HCT116 (cell line): ENCODE measurements around the gene WDR17. TPM values are rescaled to one million over a fixed set of nuclear protein-coding genes. Genes with fewer than 3 reads are reported as not detected.

Source experiments
- ATAC-seq: fragments of 200-7000 bp; cut with Tn5 transposase; 2 replicates; pipeline ENCODE4 v1.9.1; 2020; ENCODE audit warnings: mild to moderate bottlenecking, moderate library complexity
- BruUV-seq: library from RNA; stranded (reverse); fragments of 400-500 nt; replicated peaks from 2 replicates; lab custom pipeline; 2021; lab: Mats Ljungman, UMichigan
- CTCF ChIA-PET: fragments of 300-600 bp; sonication (Branson Sonifier 250); formaldehyde crosslinking; loops from one replicate; lab custom pipeline; 2021; ENCODE audit warnings: antibody characterized with exemption; lab: Charles Lee
- POLR2A ChIA-PET: fragments of 300-600, 350-600 bp; sonication (Branson Sonifier 250); formaldehyde crosslinking; loops from one replicate; lab custom pipeline; 2021; ENCODE audit warnings: antibody characterized with exemption; lab: Charles Lee
- RAD21 ChIA-PET, 2 experiments: fragments of 300-600 bp; sonication (Branson Sonifier 250); formaldehyde crosslinking; loops; one replicate each; lab custom pipeline; 2023; ENCODE audit warnings: low total read pairs in 2 of 2; ENCODE audit not compliant: uncharacterized antibody in 2 of 2, unreplicated experiment in 2 of 2, low non-redundant PET in 1 of 2; lab: Charles Lee
- DNase-seq: peaks from one replicate; pipeline ENCODE4 v3.0.0-alpha.2; 2010; ENCODE audit warnings: low read depth, low spot score
- H2AFZ ChIP-seq: fragments of 200-600 bp; shearing (Covaris generic), sonication (generic); 2 replicates; pipeline ENCODE4 v1.6.1; 2017; ENCODE audit warnings: low read depth, mixed run types, mixed read lengths, antibody characterized with exemption, low read length; ENCODE audit not compliant: poor library complexity, severe bottlenecking
- H3K27ac ChIP-seq: 2 replicates; pipeline ENCODE4 v1.5.1; 2012; ENCODE audit warnings: low read depth, low read length
- H3K27me3 ChIP-seq: fragments of 200-600 bp; sonication (generic); 2 replicates; pipeline ENCODE4 v1.6.1; 2016; ENCODE audit warnings: mixed run types, low read length, mixed read lengths; ENCODE audit not compliant: insufficient read depth
- H3K36me3 ChIP-seq, 2 experiments: fragments of 200-500 bp in 1 of 2; fragments of 200-600 bp in 1 of 2; sonication (Bioruptor generic) in 1 of 2; sonication (generic) in 1 of 2; 2 replicates each; pipeline versions ENCODE4 v1.5.1 to v1.6.1; 2014 to 2016; ENCODE audit warnings: low read length in 2 of 2, inconsistent platforms in 1 of 2, mixed read lengths in 1 of 2, mixed run types in 1 of 2; ENCODE audit not compliant: insufficient read depth in 2 of 2, control insufficient read depth in 1 of 2
- H3K4me1 ChIP-seq, 2 experiments: fragments of 200-600 bp in 1 of 2; sonication (generic) in 1 of 2; 2 replicates each; pipeline versions ENCODE4 v1.5.1 to v1.6.1; 2012 to 2017; ENCODE audit warnings: low read length in 2 of 2, inconsistent platforms in 1 of 2, mild to moderate bottlenecking in 1 of 2, mixed read lengths in 1 of 2, mixed run types in 1 of 2, moderate library complexity in 1 of 2; ENCODE audit not compliant: insufficient read depth in 2 of 2, control insufficient read depth in 1 of 2
- H3K4me2 ChIP-seq: fragments of 200-600 bp; sonication (generic); 2 replicates; pipeline ENCODE4 v1.6.1; 2017; ENCODE audit warnings: mixed run types, low read length, mixed read lengths
- H3K4me3 ChIP-seq, 2 experiments: fragments of 200-600 bp in 1 of 2; sonication (generic) in 1 of 2; replicated peaks in 1 of 2; 2 replicates each; pipeline ENCODE4 v1.5.1; 2011 to 2016; ENCODE audit warnings: low read length in 2 of 2, control low read depth in 1 of 2, low read depth in 1 of 2, mild to moderate bottlenecking in 1 of 2, mixed read lengths in 1 of 2, mixed run types in 1 of 2
- H3K79me2 ChIP-seq: fragments of 200-600 bp; sonication (generic); 2 replicates; pipeline ENCODE4 v1.6.1; 2017; ENCODE audit warnings: mild to moderate bottlenecking, mixed run types, low read length, moderate library complexity, mixed read lengths; ENCODE audit not compliant: insufficient read depth
- H3K9ac ChIP-seq: fragments of 200-600 bp; sonication (generic); 2 replicates; pipeline ENCODE4 v1.6.1; 2016; ENCODE audit warnings: low read length, mixed read lengths
- H3K9me2 ChIP-seq: fragments of 200-600 bp; sonication (generic), shearing (Covaris generic); 2 replicates; pipeline ENCODE4 v1.6.1; 2017; ENCODE audit warnings: mixed run types, mild to moderate bottlenecking, moderate library complexity; ENCODE audit not compliant: insufficient read depth
- H3K9me3 ChIP-seq, 2 experiments: fragments of 200-500 bp in 1 of 2; fragments of 200-600 bp in 1 of 2; sonication (Bioruptor generic) in 1 of 2; sonication (generic) in 1 of 2; 2 replicates each; pipeline ENCODE4 v1.6.1; 2014 to 2017; ENCODE audit warnings: low read length in 2 of 2, mixed read lengths in 2 of 2, inconsistent platforms in 1 of 2, low read depth in 1 of 2, mild to moderate bottlenecking in 1 of 2, mixed run types in 1 of 2, moderate library complexity in 1 of 2; ENCODE audit not compliant: control insufficient read depth in 1 of 2, insufficient read depth in 1 of 2
- H4K20me1 ChIP-seq: fragments of 200-600 bp; sonication (generic), shearing (Covaris generic); 2 replicates; pipeline ENCODE4 v1.6.1; 2017; ENCODE audit warnings: mixed run types, mild to moderate bottlenecking, moderate library complexity; ENCODE audit not compliant: insufficient read depth
- ATF3 ChIP-seq: IDR thresholded peaks from 2 replicates; pipeline ENCODE4 v1.6.1; 2012
- CBX3 ChIP-seq: IDR thresholded peaks from 2 replicates; pipeline ENCODE4 v1.6.1; 2012; ENCODE audit warnings: low read depth
- CTCF ChIP-seq, 3 experiments: fragments of 200-600 bp in 1 of 3; sonication (generic) in 1 of 3; IDR thresholded peaks in 2 of 3; conservative IDR thresholded peaks in 1 of 3; 2 replicates each; pipeline ENCODE4 v1.5.1; 2012 to 2017; ENCODE audit warnings: low read depth in 2 of 3, low read length in 2 of 3, antibody characterized with exemption in 1 of 3, borderline replicate concordance in 1 of 3, control low read depth in 1 of 3, mild to moderate bottlenecking in 1 of 3, mixed read lengths in 1 of 3, mixed run types in 1 of 3, moderate library complexity in 1 of 3; ENCODE audit not compliant: insufficient read depth in 1 of 3
- EGR1 ChIP-seq: IDR thresholded peaks from 2 replicates; pipeline ENCODE4 v1.6.1; 2012; ENCODE audit warnings: low read depth
- ELF1 ChIP-seq: IDR thresholded peaks from 2 replicates; pipeline ENCODE4 v1.6.1; 2012; ENCODE audit warnings: low read depth, borderline replicate concordance
- EZH2 ChIP-seq: fragments of 200-600 bp; sonication (generic); IDR thresholded peaks from 2 replicates; pipeline ENCODE4 v1.6.1; 2017; ENCODE audit warnings: antibody characterized with exemption, mixed run types
- EZH2phosphoT487 ChIP-seq: fragments of 200-600 bp; IDR thresholded peaks from 2 replicates; pipeline ENCODE4 v1.6.1; 2018; ENCODE audit warnings: antibody characterized with exemption, borderline replicate concordance
- FOSL1 ChIP-seq: IDR thresholded peaks from 2 replicates; pipeline ENCODE4 v1.6.1; 2012; ENCODE audit warnings: low read depth
- MAX ChIP-seq: IDR thresholded peaks from 2 replicates; pipeline ENCODE4 v1.6.1; 2012
- POLR2A ChIP-seq: IDR thresholded peaks from 2 replicates; pipeline ENCODE4 v1.7.0; 2011; ENCODE audit warnings: borderline replicate concordance; ENCODE audit not compliant: insufficient read depth, insufficient read length; ENCODE audit errors: extremely low read depth
- POLR2AphosphoS5 ChIP-seq: IDR thresholded peaks from 2 replicates; pipeline ENCODE4 v1.6.1; 2011; ENCODE audit warnings: mild to moderate bottlenecking, low read depth, low read length, moderate library complexity
- RAD21 ChIP-seq: IDR thresholded peaks from 2 replicates; pipeline ENCODE4 v1.6.1; 2012; ENCODE audit warnings: low read depth, mild to moderate bottlenecking
- REST ChIP-seq: IDR thresholded peaks from 2 replicates; pipeline ENCODE4 v1.6.1; 2012; ENCODE audit warnings: low read depth
- SIN3A ChIP-seq: IDR thresholded peaks from 2 replicates; pipeline ENCODE4 v1.6.1; 2012; ENCODE audit warnings: low read depth
- SP1 ChIP-seq: IDR thresholded peaks from 2 replicates; pipeline ENCODE4 v1.6.1; 2012; ENCODE audit warnings: low read depth
- SRF ChIP-seq: IDR thresholded peaks from 2 replicates; pipeline ENCODE4 v1.6.1; 2012; ENCODE audit warnings: low read depth
- TCF7L2 ChIP-seq: IDR thresholded peaks from 2 replicates; pipeline ENCODE4 v1.7.0; 2011; ENCODE audit warnings: borderline replicate concordance, inconsistent platforms; ENCODE audit not compliant: insufficient read depth, insufficient read length; ENCODE audit errors: extremely low read depth
- ZFX ChIP-seq: fragments of 450-650 bp; IDR thresholded peaks from 2 replicates; pipeline ENCODE4 v1.6.1; 2017
- ZNF274 ChIP-seq: fragments of 200-500 bp; sonication (Bioruptor generic); IDR thresholded peaks from 2 replicates; pipeline ENCODE4 v1.6.1; 2014; ENCODE audit warnings: mild to moderate bottlenecking, low read depth, low read length, inconsistent platforms
- intact Hi-C: fragments of 100-400 bp; cut with micrococcal nuclease; formaldehyde crosslinking; loops from 2 replicates; pipeline ENCODE4 v1.10.0; 2022
- total RNA-seq: library from RNA; stranded (reverse); gene quantifications from one replicate; pipeline ENCODE4 v1.2.1, GENCODE V29; 2021; ENCODE audit not compliant: unreplicated experiment

WDR17 gene
- total RNA-seq, 1 experiment from 2014 or later = 0.20 TPM

GRCh38 chr4:176205299-176205698, 139.7 kb downstream of the WDR17 start:
- Histone ChIP-seq H3K4me2 (no peak overlapping the region), H3K4me1 (no peaks in the 10 kb centered on the region), H3K4me3 (no peak overlapping the region), H3K27ac (no peak overlapping the region), H2AFZ (no peak overlapping the region), H3K9ac (no peak overlapping the region), H3K9me3 (no peaks in the 10 kb centered on the region), H3K9me2 (no peaks in the 10 kb centered on the region), H4K20me1 (no peaks in the 10 kb centered on the region), H3K36me3 (no peaks in the 10 kb centered on the region), H3K27me3 (no peaks in the 10 kb centered on the region)
- POLR2A ChIA-PET = no interaction called here
- RAD21 ChIA-PET = no interaction called here
- intact Hi-C loops = no loop called here
- CTCF ChIA-PET = no interaction called here
- DNase-seq (no peak), ATAC-seq (no peak)
- BruUV-seq = no TSS peak
- TF ChIP-seq SRF (no peak), SIN3A (no peak), MAX (no peak), TCF7L2 (no peak), REST (no peak), ELF1 (no peak), SP1 (no peak), ZNF274 (no peak), POLR2A (no peak), CTCF (IDR thresholded peaks at IDR 0.05 in 2 of 3, conservative IDR thresholded peaks at IDR 0.05 in 1 of 3; ENCODE audit: borderline replicate concordance in 1 of 3, insufficient read depth in 1 of 3, low read depth in 2 of 3, low read length in 2 of 3) (no peak), EGR1 (no peak), ATF3 (no peak), FOSL1 (no peak), ZFX (no peak), POLR2AphosphoS5 (no peak), CBX3 (no peak), RAD21 (no peak), EZH2phosphoT487 (no peak), EZH2 (no peak)
- TF ChIP-seq, all 23 proteins: peak for 0
- no peaks in the 10 kb centered on the region for H3K79me2 ChIP-seq
